GM18858 (cell line): ENCODE results near the gene HERPUD1.
"Not testable (repeated sequence)": the region's sequence is repeated elsewhere in the genome, so short reads cannot be mapped to it uniquely, and the experiment has no call there.

Experiments used
- ATAC-seq: cut with Tn5 transposase; IDR thresholded peaks from one replicate; pipeline ENCODE4 v1.9.1; 2021; ENCODE audit not compliant: unreplicated experiment

The HERPUD1 gene

GRCh38 chr16:56931892-56932720 is at the start of gene HERPUD1:
Gene HERPUD1 (plus strand): TSS chr16:56932142. CDS start chr16:56932245, 103 bp downstream.
- ATAC-seq = peak; percentile 80

GRCh38 chr16:56883586-56883985 is 48.4 kb upstream of the HERPUD1 start:
- ATAC-seq = no peak

- ATAC-seq = no peak
Observed at GRCh38 chr16:56884026-56884582, 47.8 kb upstream of the HERPUD1 start.

GRCh38 chr16:56884929-56885328 is 47.0 kb upstream of the HERPUD1 start:
- not testable (repeated sequence) for ATAC-seq

GRCh38 chr16:56885446-56886162 is 46.3 kb upstream of the HERPUD1 start:
- ATAC-seq = no peak

DNA sequence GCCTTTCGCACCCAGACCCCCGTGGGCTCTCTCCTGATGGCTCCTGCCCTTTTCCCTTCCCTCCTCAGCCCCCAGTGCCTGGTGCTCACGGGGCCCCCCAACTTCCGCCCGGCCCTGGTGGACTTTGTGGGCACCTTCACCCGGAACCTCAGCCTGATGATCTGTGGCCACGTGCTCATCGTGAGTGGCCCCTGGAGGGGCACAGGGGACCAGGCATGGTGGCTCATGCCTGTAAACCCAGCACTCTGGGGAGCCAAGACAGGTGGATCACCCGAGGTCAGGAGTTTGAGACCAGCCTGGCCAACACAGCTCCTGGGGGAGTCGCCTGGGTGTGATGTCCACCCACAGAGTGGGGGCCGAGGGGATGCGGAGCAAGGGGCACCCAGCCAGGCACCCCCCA is 45.6 kb upstream of the HERPUD1 start:
- no peak for ATAC-seq

GRCh38 chr16:56886826-56887225 is 45.1 kb upstream of the HERPUD1 start:
- ATAC-seq = no peak

GRCh38 chr16:56888806-56889205 is 43.1 kb upstream of the HERPUD1 start:
- peak; percentile 66 for ATAC-seq

DNA sequence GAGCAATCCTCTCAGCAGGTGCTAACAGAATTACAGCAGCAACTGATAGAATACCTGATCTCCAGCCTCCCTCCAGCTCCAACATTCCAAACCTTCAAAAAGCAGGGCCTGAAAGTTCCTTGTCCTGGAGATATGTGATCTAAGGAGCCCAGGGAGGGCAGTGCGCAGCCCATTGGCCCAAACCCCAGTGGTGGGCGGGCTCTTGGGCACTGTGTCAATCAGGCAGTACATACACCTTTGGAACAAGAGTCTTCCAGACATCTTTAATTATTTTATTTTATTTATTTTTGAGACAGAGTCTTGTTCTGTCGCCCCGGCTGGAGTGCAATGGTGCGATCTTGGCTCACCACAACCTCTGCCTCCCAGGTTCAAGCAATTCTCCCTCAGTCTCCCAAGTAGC is 42.7 kb upstream of the HERPUD1 start:
- no peak for ATAC-seq

GRCh38 chr16:56891685-56892084 is 40.3 kb upstream of the HERPUD1 start:
- ATAC-seq = no peak

GRCh38 chr16:56892705-56893104 is 39.2 kb upstream of the HERPUD1 start:
- ATAC-seq = no peak

- no peak for ATAC-seq
Observed at GRCh38 chr16:56894331-56894917, 37.5 kb upstream of the HERPUD1 start.

DNA sequence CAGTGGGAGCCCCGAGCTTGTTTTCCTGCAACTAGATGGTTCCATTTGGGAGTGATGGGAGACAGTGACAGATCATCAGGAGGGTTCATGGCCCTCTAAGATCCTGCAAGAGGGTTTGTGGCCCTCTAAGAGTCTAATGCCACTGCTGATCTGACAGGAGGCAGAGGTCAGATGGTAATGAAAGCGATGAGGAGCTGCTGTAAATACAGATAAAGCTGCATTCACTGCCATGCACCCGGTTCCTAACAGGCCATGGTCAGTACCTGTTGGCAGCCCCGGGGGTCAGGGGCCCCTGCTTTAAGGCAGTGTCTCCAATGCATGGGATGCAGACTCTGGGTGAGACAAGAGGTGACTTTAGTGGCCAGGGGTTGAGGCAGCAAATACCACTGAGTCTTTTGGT is 36.1 kb upstream of the HERPUD1 start:
- ATAC-seq = no peak

DNA sequence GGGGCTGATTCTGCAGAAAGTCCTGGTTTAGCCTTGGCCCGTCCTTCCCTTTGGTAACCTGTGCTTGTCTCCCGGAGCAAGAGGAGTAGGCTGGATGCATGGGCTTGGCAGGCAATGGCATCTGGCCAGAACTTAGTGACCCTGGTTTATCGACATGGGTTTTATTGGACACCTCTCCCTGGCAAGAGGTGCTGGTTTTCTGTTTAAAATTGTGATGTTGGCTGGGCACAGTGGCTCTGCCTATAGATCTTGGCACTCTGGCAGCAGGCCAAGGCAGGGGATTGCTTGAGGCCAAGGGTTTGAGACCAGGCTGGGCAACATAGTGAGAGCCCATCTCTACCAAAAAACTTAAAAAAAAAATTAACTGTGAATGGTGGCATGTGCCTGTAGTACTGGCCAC is 35.7 kb upstream of the HERPUD1 start:
- ATAC-seq = no peak

DNA sequence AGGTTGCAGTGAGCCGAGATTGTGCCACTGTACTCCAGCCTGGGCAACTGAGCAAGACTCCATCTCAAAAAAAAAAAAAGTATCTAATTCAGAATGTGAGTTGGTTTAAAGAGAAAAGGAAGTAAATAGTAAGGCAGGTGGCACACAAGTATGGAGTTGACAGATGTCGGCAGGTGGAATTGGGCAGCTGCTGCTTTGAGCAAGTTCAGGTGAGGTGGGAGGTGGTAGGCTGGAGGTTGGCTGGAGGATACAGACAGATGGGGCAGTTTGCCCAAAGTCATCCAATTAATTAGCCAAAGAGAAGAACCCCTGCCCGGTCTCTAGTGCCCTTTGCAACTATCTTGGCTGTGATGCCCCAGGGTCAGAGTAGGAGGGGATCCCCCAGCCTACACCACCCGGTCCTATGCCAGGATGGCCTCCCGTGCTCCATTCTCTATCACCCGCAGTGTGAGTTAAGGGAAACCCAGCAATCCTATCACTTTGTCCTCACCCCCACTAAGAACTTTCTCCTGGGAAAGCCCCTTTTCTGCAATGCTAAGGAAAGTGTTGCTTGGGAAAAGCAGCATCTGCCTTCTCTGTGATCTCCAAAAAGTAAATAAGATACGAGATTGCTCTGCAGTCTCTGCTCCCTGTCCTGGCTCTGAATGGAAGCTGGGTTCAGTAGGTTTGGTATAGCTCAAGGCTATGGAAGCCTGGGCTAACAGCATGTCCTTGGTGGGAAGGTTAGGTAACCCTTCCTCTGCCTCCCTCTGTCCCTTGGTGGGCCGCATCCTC is 34.7 kb upstream of the HERPUD1 start:
- ATAC-seq = no peak

DNA sequence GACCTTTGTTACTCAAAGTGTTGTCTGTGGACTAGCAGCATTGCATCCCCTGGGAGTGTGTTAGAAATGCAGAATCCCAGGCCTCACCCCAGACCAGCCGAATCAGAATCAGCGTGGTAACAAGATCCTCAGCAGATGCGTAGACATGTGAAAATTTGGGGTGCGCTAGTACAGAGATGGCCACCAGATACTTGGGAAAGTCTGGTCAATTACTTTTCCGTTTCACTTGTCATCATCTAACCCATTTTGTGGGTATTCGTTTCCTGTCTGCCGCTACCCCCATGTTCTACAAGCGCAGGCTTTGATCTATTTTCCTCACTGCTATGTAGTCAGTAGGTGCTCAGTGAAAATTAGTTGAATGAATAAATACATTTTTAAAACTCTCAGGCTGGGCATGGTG is 33.1 kb upstream of the HERPUD1 start:
- peak; percentile 76 for ATAC-seq

DNA sequence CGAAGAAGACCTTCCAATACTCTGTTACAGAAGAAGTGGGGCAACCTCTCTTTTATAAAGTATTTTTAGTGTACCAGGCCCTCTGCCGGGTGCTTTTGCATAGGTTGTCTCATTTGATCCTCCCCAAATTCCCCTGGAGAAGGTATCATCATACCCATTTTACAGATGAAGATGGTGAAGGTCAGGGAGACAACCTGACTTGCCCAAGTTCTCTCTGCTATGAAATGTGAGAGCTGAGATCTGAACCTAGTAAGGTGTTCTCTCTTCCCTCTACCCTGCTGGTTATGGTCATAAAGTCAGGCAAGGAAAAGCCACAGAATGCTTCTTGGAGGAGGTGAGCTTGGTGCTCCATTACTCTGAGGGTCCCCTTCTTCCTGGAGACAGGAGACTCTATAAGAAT is 28.1 kb upstream of the HERPUD1 start:
- ATAC-seq = no peak

- ATAC-seq = no peak
Observed at GRCh38 chr16:56907401-56907800, 24.5 kb upstream of the HERPUD1 start.

DNA sequence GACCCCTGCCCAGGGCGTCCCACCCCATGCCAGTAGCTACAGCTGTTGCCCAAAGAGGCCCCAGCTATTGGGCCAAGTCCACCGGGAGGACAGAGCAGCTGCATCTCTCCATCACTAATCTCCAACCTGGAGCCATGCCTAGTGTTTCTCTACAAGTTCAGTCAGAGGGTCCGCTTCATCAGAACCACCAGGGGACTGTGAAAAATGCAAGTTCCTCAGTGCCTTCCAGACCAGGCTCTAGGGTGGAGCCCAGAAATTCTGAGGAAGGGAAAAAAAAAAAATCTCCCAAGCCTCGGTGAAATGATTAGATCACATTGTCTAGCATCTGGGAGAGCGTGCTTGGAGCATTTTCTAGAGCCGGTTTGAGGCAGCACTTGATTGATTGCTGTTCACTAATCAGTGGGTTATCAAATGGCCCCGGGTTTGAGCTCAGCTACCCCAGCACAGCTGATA is 22.4 kb upstream of the HERPUD1 start:
- no peak for ATAC-seq

DNA sequence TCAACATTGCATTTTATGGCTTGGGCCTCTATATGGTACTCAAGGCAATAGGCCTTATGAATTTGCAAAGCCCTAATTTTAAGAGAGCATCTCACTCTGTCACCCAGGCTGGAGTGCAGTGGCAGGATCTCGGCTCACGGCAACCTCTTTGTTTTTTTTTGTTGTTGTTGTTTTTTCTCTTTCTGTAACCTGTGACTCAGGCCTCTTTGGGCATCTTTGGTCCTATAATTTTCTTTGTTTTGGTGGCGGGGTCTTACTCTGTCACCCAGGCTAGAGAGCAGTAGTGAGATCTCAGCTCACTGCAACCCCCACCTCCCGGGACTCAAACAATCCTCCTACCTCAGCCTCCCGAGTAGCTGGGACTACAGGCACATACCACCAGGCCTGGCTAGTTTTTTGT is 21.8 kb upstream of the HERPUD1 start:
- ATAC-seq = no peak
